H9 (cell line): Measurements from ENCODE around the gene SPTLC3. TPM values are rescaled to one million over a fixed set of nuclear protein-coding genes. Genes with fewer than 3 reads are reported as not detected.

Experiments used
- DNase-seq: peaks from one replicate; pipeline ENCODE4 v3.0.0-alpha.2; 2017
- H2AFZ ChIP-seq: one replicate; pipeline ENCODE4 v1.6.1; 2013; ENCODE audit warnings: mild to moderate bottlenecking, low read length, control low read depth, moderate library complexity
- H2AK5ac ChIP-seq: 2 replicates; pipeline ENCODE4 v1.6.1; 2013; ENCODE audit warnings: low read length, control low read depth, mixed read lengths; ENCODE audit not compliant: insufficient read length
- H2BK120ac ChIP-seq: one replicate; pipeline ENCODE4 v1.6.1; 2013; ENCODE audit warnings: low read depth, mild to moderate bottlenecking, low read length, control low read depth, inconsistent platforms; ENCODE audit not compliant: poor library complexity, severe bottlenecking
- H2BK12ac ChIP-seq: 2 replicates; pipeline ENCODE4 v1.6.1; 2013; ENCODE audit warnings: low read length, control low read depth, mixed read lengths, low read depth; ENCODE audit not compliant: insufficient read length
- H2BK15ac ChIP-seq: 2 replicates; pipeline ENCODE4 v1.6.1; 2013; ENCODE audit warnings: low read depth, low read length, control low read depth
- H2BK20ac ChIP-seq: one replicate; pipeline ENCODE4 v1.6.1; 2013; ENCODE audit warnings: low read depth, mild to moderate bottlenecking, low read length, control low read depth, inconsistent platforms; ENCODE audit not compliant: poor library complexity, severe bottlenecking
- H2BK5ac ChIP-seq: 2 replicates; pipeline ENCODE4 v1.6.1; 2013; ENCODE audit warnings: low read length, control low read depth, mixed read lengths; ENCODE audit not compliant: insufficient read length
- H3K14ac ChIP-seq: 2 replicates; pipeline ENCODE4 v1.6.1; 2013; ENCODE audit warnings: low read length, control low read depth; ENCODE audit not compliant: insufficient read depth
- H3K18ac ChIP-seq: 2 replicates; pipeline ENCODE4 v1.6.1; 2013; ENCODE audit warnings: low read depth, mild to moderate bottlenecking, mixed read lengths, low read length, control low read depth; ENCODE audit not compliant: insufficient read length
- H3K23ac ChIP-seq: 2 replicates; pipeline ENCODE4 v1.6.1; 2013; ENCODE audit warnings: low read length, control low read depth, mixed read lengths, low read depth; ENCODE audit not compliant: insufficient read length
- H3K23me2 ChIP-seq: 2 replicates; pipeline ENCODE4 v1.6.1; 2013; ENCODE audit warnings: low read depth, mild to moderate bottlenecking, mixed read lengths, low read length, control low read depth; ENCODE audit not compliant: insufficient read length, poor library complexity, severe bottlenecking
- H3K27ac ChIP-seq: 2 replicates; pipeline ENCODE4 v1.5.1; 2013; ENCODE audit warnings: low read length, control low read depth, mixed read lengths, low read depth; ENCODE audit not compliant: insufficient read length
- H3K27me3 ChIP-seq: 2 replicates; pipeline ENCODE4 v1.6.1; 2013; ENCODE audit warnings: low read length, control low read depth, inconsistent platforms; ENCODE audit not compliant: insufficient read depth
- H3K4ac ChIP-seq: 2 replicates; pipeline ENCODE4 v1.6.1; 2013; ENCODE audit warnings: low read depth, mild to moderate bottlenecking, control low read depth, inconsistent platforms, low read length, moderate library complexity
- H3K4me1 ChIP-seq: 2 replicates; pipeline ENCODE4 v1.6.1; 2013; ENCODE audit warnings: low read length, control low read depth, inconsistent platforms; ENCODE audit not compliant: insufficient read depth
- H3K4me2 ChIP-seq: 2 replicates; pipeline ENCODE4 v1.6.1; 2013; ENCODE audit warnings: low read length, control low read depth, mixed read lengths; ENCODE audit not compliant: insufficient read length, insufficient read depth
- H3K56ac ChIP-seq: 2 replicates; pipeline ENCODE4 v1.6.1; 2013; ENCODE audit warnings: low read depth, mild to moderate bottlenecking, mixed read lengths, low read length, control low read depth; ENCODE audit not compliant: insufficient read length
- H3K79me1 ChIP-seq: 2 replicates; pipeline ENCODE4 v1.6.1; 2013; ENCODE audit warnings: low read depth, mild to moderate bottlenecking, moderate library complexity, low read length, control low read depth, inconsistent platforms; ENCODE audit not compliant: insufficient read depth, poor library complexity, severe bottlenecking
- H3K79me2 ChIP-seq: 2 replicates; pipeline ENCODE4 v1.6.1; 2013; ENCODE audit warnings: low read length, control low read depth, inconsistent platforms; ENCODE audit not compliant: insufficient read depth
- H3K9ac ChIP-seq: 2 replicates; pipeline ENCODE4 v1.6.1; 2013; ENCODE audit warnings: low read length, control low read depth, mixed read lengths; ENCODE audit not compliant: insufficient read length; ENCODE audit errors: extremely low read depth
- H3K9me3 ChIP-seq: one replicate; pipeline ENCODE4 v1.6.1; 2013; ENCODE audit warnings: low read depth, low read length, inconsistent platforms; ENCODE audit not compliant: control insufficient read depth
- H3T11ph ChIP-seq: one replicate; pipeline ENCODE4 v1.6.1; 2013; ENCODE audit warnings: mild to moderate bottlenecking, low read length, control low read depth, inconsistent platforms
- H4K20me1 ChIP-seq: one replicate; pipeline ENCODE4 v1.6.1; 2013; ENCODE audit not compliant: control insufficient read depth, insufficient read length, insufficient read depth
- H4K5ac ChIP-seq: 2 replicates; pipeline ENCODE4 v1.6.1; 2013; ENCODE audit warnings: low read depth, mild to moderate bottlenecking, mixed read lengths, low read length, control low read depth; ENCODE audit not compliant: insufficient read length
- H4K8ac ChIP-seq: replicated peaks from 2 replicates; pipeline ENCODE4 v1.6.1; 2013; ENCODE audit warnings: low read length, control low read depth, mixed read lengths, low read depth; ENCODE audit not compliant: insufficient read length
- H4K91ac ChIP-seq: 2 replicates; pipeline ENCODE4 v1.6.1; 2013; ENCODE audit warnings: low read depth, mild to moderate bottlenecking, moderate library complexity, mixed read lengths, low read length, control low read depth; ENCODE audit not compliant: insufficient read length
- H3K27ac Mint-ChIP-seq, 3 experiments: 2 replicates in 2 of 3; 3 replicates in 1 of 3; pipeline ENCODE4 v1.8.0; 2020 to 2021; ENCODE audit warnings: mixed read lengths in 3 of 3, mild to moderate bottlenecking in 1 of 3, moderate library complexity in 1 of 3
- H3K27me3 Mint-ChIP-seq: 2 replicates; pipeline ENCODE4 v1.8.0; 2021; ENCODE audit warnings: low read depth, mild to moderate bottlenecking, moderate library complexity, mixed read lengths
- H3K36me3 Mint-ChIP-seq, 3 experiments: 2 replicates in 2 of 3; 3 replicates in 1 of 3; pipeline ENCODE4 v1.8.0; 2020 to 2021; ENCODE audit warnings: low read depth in 3 of 3, mixed read lengths in 3 of 3; ENCODE audit not compliant: insufficient read depth in 1 of 3
- H3K4me1 Mint-ChIP-seq, 2 experiments: 2 replicates each; pipeline ENCODE4 v1.8.0; 2020; ENCODE audit warnings: mixed read lengths in 2 of 2
- H3K4me3 Mint-ChIP-seq, 2 experiments: 2 replicates in 1 of 2; 3 replicates in 1 of 2; pipeline ENCODE4 v1.8.0; 2020 to 2021; ENCODE audit warnings: mild to moderate bottlenecking in 2 of 2, mixed read lengths in 2 of 2, moderate library complexity in 1 of 2
- H3K9me3 Mint-ChIP-seq, 2 experiments: 2 replicates in 1 of 2; 3 replicates in 1 of 2; pipeline ENCODE4 v1.8.0; 2020; ENCODE audit warnings: mild to moderate bottlenecking in 2 of 2, mixed read lengths in 2 of 2, moderate library complexity in 1 of 2
- WGBS: extraction: QIAGEN DNeasy Blood & Tissue Kit; methylation state at CpG from one replicate; pipeline ENCODE4 v1.1.7; 2013; ENCODE audit warnings: missing lambda C conversion rate, low lambda C conversion rate, mixed read lengths; ENCODE audit not compliant: insufficient read length; ENCODE audit errors: extremely low coverage; 5-methylcytosine and 5-hydroxymethylcytosine counted together
- total RNA-seq: library from RNA; stranded (reverse); gene quantifications from 2 replicates; pipeline ENCODE4 v1.2.1, GENCODE V29; 2021
- TF ChIP-seq, protein P1 (sequence below): fragments of 200-600 bp; sonication (generic); conservative IDR thresholded peaks from 3 replicates; pipeline ENCODE4 v1.8.0; 2021; ENCODE audit warnings: antibody characterized with exemption, mild to moderate bottlenecking

SPTLC3 gene
- total RNA-seq, 1 experiment from 2014 or later: 0.68 TPM

- Histone ChIP-seq H4K5ac (no peak overlapping the region), H3K4me2 (no peak overlapping the region), H3K79me2 (no peaks in the 10 kb centered on the region), H3K4me1 (no peaks in the 10 kb centered on the region), H3K79me1 (no peaks in the 10 kb centered on the region), H2BK5ac (no peak overlapping the region), H2AFZ (no peak overlapping the region), H2BK12ac (no peak overlapping the region), H2BK120ac (no peak overlapping the region), H3K27ac (no peak overlapping the region), H3K9ac (no peak overlapping the region), H3K14ac (no peak overlapping the region), H3K56ac (no peak overlapping the region), H3K23me2 (no peaks in the 10 kb centered on the region), H4K8ac (no peak overlapping the region), H3K27me3 (no peaks in the 10 kb centered on the region), H2BK20ac (no peak overlapping the region), H2BK15ac (no peak overlapping the region), H3K9me3 (no peaks in the 10 kb centered on the region), H4K20me1 (no peaks in the 10 kb centered on the region), H4K91ac (no peak overlapping the region), H3K23ac (no peak overlapping the region), H3K18ac (no peak overlapping the region), H3T11ph (no peak overlapping the region), H2AK5ac (no peak overlapping the region), H3K4ac (no peak overlapping the region)
- no peak for DNase-seq
- Mint-ChIP-seq H3K27me3 (no peaks in the 10 kb centered on the region), H3K27ac (no peak overlapping the region), H3K9me3 (no peaks in the 10 kb centered on the region; a peak in 1 of 5 replicates), H3K4me1 (peaks cover 2 to 6% of the 10 kb centered on the region in 2 experiments; a peak in 2 of 4 replicates), H3K36me3 (no peaks in the 10 kb centered on the region), H3K4me3 (no peak overlapping the region)
- TF ChIP-seq, protein P1, sequence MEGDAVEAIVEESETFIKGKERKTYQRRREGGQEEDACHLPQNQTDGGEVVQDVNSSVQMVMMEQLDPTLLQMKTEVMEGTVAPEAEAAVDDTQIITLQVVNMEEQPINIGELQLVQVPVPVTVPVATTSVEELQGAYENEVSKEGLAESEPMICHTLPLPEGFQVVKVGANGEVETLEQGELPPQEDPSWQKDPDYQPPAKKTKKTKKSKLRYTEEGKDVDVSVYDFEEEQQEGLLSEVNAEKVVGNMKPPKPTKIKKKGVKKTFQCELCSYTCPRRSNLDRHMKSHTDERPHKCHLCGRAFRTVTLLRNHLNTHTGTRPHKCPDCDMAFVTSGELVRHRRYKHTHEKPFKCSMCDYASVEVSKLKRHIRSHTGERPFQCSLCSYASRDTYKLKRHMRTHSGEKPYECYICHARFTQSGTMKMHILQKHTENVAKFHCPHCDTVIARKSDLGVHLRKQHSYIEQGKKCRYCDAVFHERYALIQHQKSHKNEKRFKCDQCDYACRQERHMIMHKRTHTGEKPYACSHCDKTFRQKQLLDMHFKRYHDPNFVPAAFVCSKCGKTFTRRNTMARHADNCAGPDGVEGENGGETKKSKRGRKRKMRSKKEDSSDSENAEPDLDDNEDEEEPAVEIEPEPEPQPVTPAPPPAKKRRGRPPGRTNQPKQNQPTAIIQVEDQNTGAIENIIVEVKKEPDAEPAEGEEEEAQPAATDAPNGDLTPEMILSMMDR: no peak
- WGBS: no CpG with 5 or more reads among the region's 5 CpGs
These were observed 157.2 kb downstream of the SPTLC3 start for GRCh38 chr20:13166011-13166410.
